ENCODE measurements around the gene SYNE4. TPM values are rescaled to one million over a fixed set of nuclear protein-coding genes. Genes with fewer than 3 reads are reported as not detected.

SYNE4 gene
- total and polyA plus RNA-seq, 2 of the 13 experiments (the other 11 are each of a cell fraction or from before 2014, with no cell fraction given): 13.7 to 23.0 TPM

DNA sequence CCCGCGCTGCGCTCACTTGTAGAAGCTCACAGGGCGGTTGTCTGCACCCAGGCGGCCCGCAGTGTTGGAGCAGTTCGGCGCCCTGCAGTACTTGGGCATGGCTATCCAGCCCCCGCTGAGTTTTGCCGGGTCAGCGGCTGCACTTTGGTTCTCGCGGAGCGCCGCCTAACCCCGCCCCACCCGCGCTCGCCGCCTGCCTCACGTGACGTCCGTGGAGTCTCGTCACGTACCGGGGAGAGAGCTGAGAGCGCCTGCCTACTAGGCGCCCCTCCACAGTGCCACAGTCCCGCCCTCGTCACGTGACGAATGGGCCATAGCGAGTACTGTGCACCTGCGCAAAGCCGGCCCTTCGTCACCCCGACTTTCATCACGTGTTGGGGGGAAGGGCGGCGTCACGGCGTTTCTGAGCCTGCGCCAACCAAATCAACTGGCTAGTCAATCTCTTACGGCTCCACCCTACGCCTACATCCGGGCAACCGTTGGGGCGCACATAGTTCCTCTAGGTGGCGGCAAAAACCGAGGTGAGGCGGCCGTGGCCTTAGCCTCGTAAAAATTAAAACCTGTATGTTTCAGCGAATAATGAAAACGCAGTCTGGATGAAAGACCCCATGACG lies 45.6 kb upstream of the SYNE4 start, which contains the start of gene THAP8 (continued):
- TF ChIP-seq ZBTB38 (CRISPR knock-in tag; IDR thresholded peaks at IDR 0.05): peak; percentile 63; the same call in 1 of the 2 replicates
- TF ChIP-seq GABPB1 (CRISPR knock-in tag; IDR thresholded peaks at IDR 0.05): peak; percentile 79
- 0 out of 2 replicates have a peak, but pooled peaks have one; percentile 52 for TF ChIP-seq ZNF232 (CRISPR knock-in tag; IDR thresholded peaks at IDR 0.05; ENCODE audit: borderline replicate concordance)
- TF ChIP-seq PAX8 (CRISPR knock-in tag; IDR thresholded peaks at IDR 0.05; ENCODE audit: borderline replicate concordance): no peak
- peak; percentile 50; the same call in 1 of the 2 replicates for TF ChIP-seq NCOA2 (CRISPR knock-in tag; IDR thresholded peaks at IDR 0.05)
- TF ChIP-seq, protein P1, sequence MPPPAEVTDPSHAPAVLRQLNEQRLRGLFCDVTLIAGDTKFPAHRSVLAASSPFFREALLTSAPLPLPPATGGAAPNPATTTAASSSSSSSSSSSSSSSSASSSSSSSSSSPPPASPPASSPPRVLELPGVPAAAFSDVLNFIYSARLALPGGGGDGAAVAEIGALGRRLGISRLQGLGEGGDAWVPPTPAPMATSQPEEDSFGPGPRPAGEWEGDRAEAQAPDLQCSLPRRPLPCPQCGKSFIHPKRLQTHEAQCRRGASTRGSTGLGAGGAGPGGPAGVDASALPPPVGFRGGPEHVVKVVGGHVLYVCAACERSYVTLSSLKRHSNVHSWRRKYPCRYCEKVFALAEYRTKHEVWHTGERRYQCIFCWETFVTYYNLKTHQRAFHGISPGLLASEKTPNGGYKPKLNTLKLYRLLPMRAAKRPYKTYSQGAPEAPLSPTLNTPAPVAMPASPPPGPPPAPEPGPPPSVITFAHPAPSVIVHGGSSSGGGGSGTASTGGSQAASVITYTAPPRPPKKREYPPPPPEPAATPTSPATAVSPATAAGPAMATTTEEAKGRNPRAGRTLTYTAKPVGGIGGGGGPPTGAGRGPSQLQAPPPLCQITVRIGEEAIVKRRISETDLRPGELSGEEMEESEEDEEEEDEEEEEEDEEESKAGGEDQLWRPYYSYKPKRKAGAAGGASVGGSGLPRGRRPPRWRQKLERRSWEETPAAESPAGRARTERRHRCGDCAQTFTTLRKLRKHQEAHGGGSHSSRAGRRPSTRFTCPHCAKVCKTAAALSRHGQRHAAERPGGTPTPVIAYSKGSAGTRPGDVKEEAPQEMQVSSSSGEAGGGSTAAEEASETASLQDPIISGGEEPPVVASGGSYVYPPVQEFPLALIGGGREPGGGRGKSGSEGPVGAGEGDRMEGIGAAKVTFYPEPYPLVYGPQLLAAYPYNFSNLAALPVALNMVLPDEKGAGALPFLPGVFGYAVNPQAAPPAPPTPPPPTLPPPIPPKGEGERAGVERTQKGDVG (CRISPR knock-in tag; IDR thresholded peaks at IDR 0.05; ENCODE audit: borderline replicate concordance): no peak
- TF ChIP-seq, protein P2, sequence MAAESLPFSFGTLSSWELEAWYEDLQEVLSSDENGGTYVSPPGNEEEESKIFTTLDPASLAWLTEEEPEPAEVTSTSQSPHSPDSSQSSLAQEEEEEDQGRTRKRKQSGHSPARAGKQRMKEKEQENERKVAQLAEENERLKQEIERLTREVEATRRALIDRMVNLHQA (CRISPR knock-in tag; IDR thresholded peaks at IDR 0.05): no peak
- peak; percentile 98 for TF ChIP-seq RAD51 (IDR thresholded peaks at IDR 0.05; ENCODE audit: borderline replicate concordance)
- TF ChIP-seq KDM6A (CRISPR knock-in tag; IDR thresholded peaks at IDR 0.05; ENCODE audit: low read depth): no peak
- TF ChIP-seq, protein P3, sequence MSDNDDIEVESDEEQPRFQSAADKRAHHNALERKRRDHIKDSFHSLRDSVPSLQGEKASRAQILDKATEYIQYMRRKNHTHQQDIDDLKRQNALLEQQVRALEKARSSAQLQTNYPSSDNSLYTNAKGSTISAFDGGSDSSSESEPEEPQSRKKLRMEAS (IDR thresholded peaks at IDR 0.05): peak; percentile 92
- TF ChIP-seq MTA3 (CRISPR knock-in tag; IDR thresholded peaks at IDR 0.05): no peak
- no peak for TF ChIP-seq PLRG1 (conservative IDR thresholded peaks at IDR 0.05)
- TF ChIP-seq, protein P4, sequence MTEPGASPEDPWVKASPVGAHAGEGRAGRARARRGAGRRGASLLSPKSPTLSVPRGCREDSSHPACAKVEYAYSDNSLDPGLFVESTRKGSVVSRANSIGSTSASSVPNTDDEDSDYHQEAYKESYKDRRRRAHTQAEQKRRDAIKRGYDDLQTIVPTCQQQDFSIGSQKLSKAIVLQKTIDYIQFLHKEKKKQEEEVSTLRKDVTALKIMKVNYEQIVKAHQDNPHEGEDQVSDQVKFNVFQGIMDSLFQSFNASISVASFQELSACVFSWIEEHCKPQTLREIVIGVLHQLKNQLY (CRISPR knock-in tag; IDR thresholded peaks at IDR 0.05): peak; percentile 91
- peak; percentile 33; the same call in 1 of the 2 replicates for TF ChIP-seq ZNF891 (CRISPR knock-in tag; IDR thresholded peaks at IDR 0.05)
- peak; percentile 87 for TF ChIP-seq POGZ (CRISPR knock-in tag; IDR thresholded peaks at IDR 0.05)
- TF ChIP-seq, protein P5, sequence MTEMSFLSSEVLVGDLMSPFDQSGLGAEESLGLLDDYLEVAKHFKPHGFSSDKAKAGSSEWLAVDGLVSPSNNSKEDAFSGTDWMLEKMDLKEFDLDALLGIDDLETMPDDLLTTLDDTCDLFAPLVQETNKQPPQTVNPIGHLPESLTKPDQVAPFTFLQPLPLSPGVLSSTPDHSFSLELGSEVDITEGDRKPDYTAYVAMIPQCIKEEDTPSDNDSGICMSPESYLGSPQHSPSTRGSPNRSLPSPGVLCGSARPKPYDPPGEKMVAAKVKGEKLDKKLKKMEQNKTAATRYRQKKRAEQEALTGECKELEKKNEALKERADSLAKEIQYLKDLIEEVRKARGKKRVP (CRISPR knock-in tag; IDR thresholded peaks at IDR 0.05): peak in 1 of 2 experiments; percentile 49; a peak in 2 of 4 replicates
- no peak; the same call in 1 of the 2 replicates for TF ChIP-seq ZZZ3 (CRISPR knock-in tag; IDR thresholded peaks at IDR 0.05; ENCODE audit: borderline replicate concordance)
- TF ChIP-seq JDP2 (CRISPR knock-in tag; IDR thresholded peaks at IDR 0.05; ENCODE audit: borderline replicate concordance): 0 out of 2 replicates have a peak, but pooled peaks have one; percentile 8
- no peak for TF ChIP-seq ZNF282 (IDR thresholded peaks at IDR 0.05; ENCODE audit: partially characterized antibody)
- TF ChIP-seq, protein P6, sequence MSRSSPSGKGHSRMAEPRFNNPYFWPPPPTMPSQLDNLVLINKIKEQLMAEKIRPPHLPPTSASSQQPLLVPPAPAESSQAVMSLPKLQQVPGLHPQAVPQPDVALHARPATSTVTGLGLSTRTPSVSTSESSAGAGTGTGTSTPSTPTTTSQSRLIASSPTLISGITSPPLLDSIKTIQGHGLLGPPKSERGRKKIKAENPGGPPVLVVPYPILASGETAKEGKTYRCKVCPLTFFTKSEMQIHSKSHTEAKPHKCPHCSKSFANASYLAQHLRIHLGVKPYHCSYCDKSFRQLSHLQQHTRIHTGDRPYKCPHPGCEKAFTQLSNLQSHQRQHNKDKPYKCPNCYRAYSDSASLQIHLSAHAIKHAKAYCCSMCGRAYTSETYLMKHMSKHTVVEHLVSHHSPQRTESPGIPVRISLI (CRISPR knock-in tag; IDR thresholded peaks at IDR 0.05; ENCODE audit: borderline replicate concordance): no peak; the same call in 1 of the 2 replicates
- peak; percentile 47; the same call in 1 of the 2 replicates for TF ChIP-seq FOXJ3 (CRISPR knock-in tag; IDR thresholded peaks at IDR 0.05; ENCODE audit: borderline replicate concordance)
- no peak for TF ChIP-seq ZNF256 (CRISPR knock-in tag; conservative IDR thresholded peaks at IDR 0.05)
- TF ChIP-seq, protein P7, sequence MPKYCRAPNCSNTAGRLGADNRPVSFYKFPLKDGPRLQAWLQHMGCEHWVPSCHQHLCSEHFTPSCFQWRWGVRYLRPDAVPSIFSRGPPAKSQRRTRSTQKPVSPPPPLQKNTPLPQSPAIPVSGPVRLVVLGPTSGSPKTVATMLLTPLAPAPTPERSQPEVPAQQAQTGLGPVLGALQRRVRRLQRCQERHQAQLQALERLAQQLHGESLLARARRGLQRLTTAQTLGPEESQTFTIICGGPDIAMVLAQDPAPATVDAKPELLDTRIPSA (CRISPR knock-in tag; IDR thresholded peaks at IDR 0.05; ENCODE audit: borderline replicate concordance): peak; percentile 100

Measured in HepG2 (cell line).